A673 (cell line): ENCODE measurements around the gene TFR2. TPM values are rescaled to one million over a fixed set of nuclear protein-coding genes. Genes with fewer than 3 reads are reported as not detected.

ENCODE experiments used
- BruUV-seq: library from RNA; stranded (reverse); fragments of 400-500 nt; replicated peaks from 2 replicates; lab custom pipeline; 2021; lab: Mats Ljungman, UMichigan
- CTCF ChIA-PET: fragments of 300-600 bp; sonication (Branson Sonifier 250); formaldehyde crosslinking; loops from one replicate; lab custom pipeline; 2022; ENCODE audit warnings: antibody characterized with exemption; lab: Charles Lee
- POLR2A ChIA-PET: fragments of 300-600 bp; sonication (Branson Sonifier 250); formaldehyde crosslinking; loops from one replicate; lab custom pipeline; 2022; ENCODE audit warnings: antibody characterized with exemption; ENCODE audit not compliant: low non-redundant PET; lab: Charles Lee
- DNase-seq: peaks from one replicate; pipeline ENCODE4 v3.0.0-alpha.2; 2015; ENCODE audit warnings: low spot score
- H3K27ac ChIP-seq: fragments of 200-600 bp; sonication (generic); 2 replicates; pipeline ENCODE4 v1.5.1; 2016; ENCODE audit warnings: mixed run types, low read depth, mild to moderate bottlenecking, mixed read lengths, antibody characterized with exemption, low read length; ENCODE audit not compliant: poor library complexity, severe bottlenecking
- H3K27me3 ChIP-seq: fragments of 200-600 bp; sonication (generic); replicated peaks from 2 replicates; pipeline ENCODE4 v1.6.1; 2017; ENCODE audit warnings: mixed run types, low read depth, mild to moderate bottlenecking, mixed read lengths, antibody characterized with exemption, low read length; ENCODE audit not compliant: insufficient read depth, poor library complexity
- H3K36me3 ChIP-seq: fragments of 200-600 bp; sonication (generic); 2 replicates; pipeline ENCODE4 v1.6.1; 2016; ENCODE audit warnings: mixed run types, mild to moderate bottlenecking, mixed read lengths, antibody characterized with exemption, low read length; ENCODE audit not compliant: insufficient read depth, poor library complexity, severe bottlenecking
- H3K4me1 ChIP-seq: fragments of 200-600 bp; sonication (generic); 2 replicates; pipeline ENCODE4 v1.6.1; 2017; ENCODE audit warnings: mixed run types, mild to moderate bottlenecking, mixed read lengths, antibody characterized with exemption, low read length; ENCODE audit not compliant: insufficient read depth, poor library complexity, severe bottlenecking
- H3K4me3 ChIP-seq: fragments of 200-600 bp; sonication (generic); 2 replicates; pipeline ENCODE4 v1.5.1; 2016; ENCODE audit warnings: low read depth, mixed run types, mild to moderate bottlenecking, mixed read lengths, low read length; ENCODE audit not compliant: poor library complexity, severe bottlenecking
- H3K9me3 ChIP-seq: fragments of 200-600 bp; sonication (generic); 2 replicates; pipeline ENCODE4 v1.6.1; 2016; ENCODE audit warnings: mixed run types, low read depth, mild to moderate bottlenecking, mixed read lengths, antibody characterized with exemption, low read length; ENCODE audit not compliant: poor library complexity, severe bottlenecking
- CTCF ChIP-seq: fragments of 300-800, 200-600 bp; sonication (generic); conservative IDR thresholded peaks from 2 replicates; pipeline ENCODE4 v1.5.1; 2017; ENCODE audit warnings: low read depth, mild to moderate bottlenecking, antibody characterized with exemption, low read length, moderate library complexity, mixed read lengths
- EZH2 ChIP-seq: fragments of 200-600 bp; sonication (generic); IDR thresholded peaks from 2 replicates; pipeline ENCODE4 v1.6.1; 2017; ENCODE audit warnings: borderline replicate concordance, low read depth, mild to moderate bottlenecking, mixed read lengths, antibody characterized with exemption, low read length; ENCODE audit not compliant: poor library complexity, severe bottlenecking
- intact Hi-C: fragments of 100-400 bp; cut with micrococcal nuclease; formaldehyde crosslinking; loops from one replicate; pipeline ENCODE4 v1.10.0; 2022; ENCODE audit not compliant: unreplicated experiment
- total RNA-seq: library from RNA; stranded (reverse); gene quantifications from 2 replicates; pipeline ENCODE4 v1.2.3, GENCODE V29; 2021

Gene TFR2
- total RNA-seq, 1 experiment from 2014 or later, result 2.0 TPM

GRCh38 chr7:100585511-100586265, 55.7 kb downstream of the TFR2 start, which contains the start of gene LRCH4:
Gene LRCH4 (minus strand): TSS chr7:100586129. CDS start chr7:100586100, 29 bp downstream.
- H3K4me1 ChIP-seq, result peaks cover 24% of the 10 kb centered on the region
- H3K36me3 ChIP-seq, result peaks cover 19% of the 10 kb centered on the region
- CTCF ChIA-PET, result interaction anchor here (0.6 to 0.9 kb wide), 5 partner anchors 25 to 120 kb away, joined by 3 to 9 read pairs (median 5); partner anchors contain the start of gene POP7
- no peak for DNase-seq
- H3K9me3 ChIP-seq, result no peaks in the 10 kb centered on the region
- TF ChIP-seq CTCF (no peak), EZH2 (no peak)
- BruUV-seq, result no TSS peak
- H3K27ac ChIP-seq, result peak within 1 kb of the TSS; percentile 96
- peak within 1 kb of the TSS; percentile 93 for H3K4me3 ChIP-seq
- POLR2A ChIA-PET, result interaction anchor here (0.6 to 1.1 kb wide), 4 partner anchors 18 to 266 kb away, joined by 3 to 15 read pairs (median 3); partner anchors contain the start of gene SLC12A9
- no peaks in the 10 kb centered on the region for H3K27me3 ChIP-seq
- intact Hi-C loops, result loop anchor here (10.0 kb wide), 1 partner anchor 89 kb away; the partner anchor contains the start of gene GNB2

- peak; percentile 54 for DNase-seq
- no peaks in the 10 kb centered on the region for H3K27me3 ChIP-seq
- peak overlapping the region; percentile 93 for H3K4me3 ChIP-seq
- H3K36me3 ChIP-seq, result peaks cover 24% of the 10 kb centered on the region
- H3K27ac ChIP-seq, result peak overlapping the region; percentile 96
- peaks cover 19% of the 10 kb centered on the region for H3K4me1 ChIP-seq
- no peaks in the 10 kb centered on the region for H3K9me3 ChIP-seq
- BruUV-seq, result TSS peak; percentile 37
- POLR2A ChIA-PET, result no interaction called here
- intact Hi-C loops, result loop anchor here (10.0 kb wide), 1 partner anchor 90 kb away; the partner anchor contains the start of gene GNB2
- CTCF ChIA-PET, result interaction anchor here (0.5 to 0.6 kb wide), 2 partner anchors 115 to 243 kb away, joined by 3 to 7 read pairs; partner anchors contain the start of gene EPHB4
- no peak for TF ChIP-seq CTCF
- no peak for TF ChIP-seq EZH2
Measured at GRCh38 chr7:100584683-100585510, 56.5 kb downstream of the TFR2 start.

GRCh38 chr7:100584054-100584682, 57.2 kb downstream of the TFR2 start:
- no peaks in the 10 kb centered on the region for H3K9me3 ChIP-seq
- no peak for DNase-seq
- BruUV-seq, result no TSS peak

More at GRCh38 chr7:100584054-100584682, 57.2 kb downstream of the TFR2 start:
- intact Hi-C loops, result loop anchor here (10.0 kb wide), 1 partner anchor 91 kb away; the partner anchor contains the start of gene GNB2
- Histone ChIP-seq H3K27me3 (no peaks in the 10 kb centered on the region), H3K4me3 (peak overlapping the region; percentile 93), H3K4me1 (peaks cover 19% of the 10 kb centered on the region), H3K36me3 (peaks cover 28% of the 10 kb centered on the region), H3K27ac (peak overlapping the region; percentile 96)
- ChIA-PET POLR2A (no interaction called here), CTCF (interaction anchor here (0.5 to 0.6 kb wide), 2 partner anchors 114 to 243 kb away, joined by 3 to 7 read pairs; partner anchors contain the start of gene EPHB4)
- TF ChIP-seq EZH2 (no peak), CTCF (no peak)
